MCF 10A (cell line): ENCODE data around the gene TARS1. TPM values are rescaled to one million over a fixed set of nuclear protein-coding genes. Genes with fewer than 3 reads are reported as not detected.

Experiments used
- BruUV-seq: library from RNA; stranded (reverse); fragments of 400-500 nt; replicated peaks from 2 replicates; lab custom pipeline; 2021; lab: Mats Ljungman, UMichigan
- CTCF ChIA-PET: fragments of 300-600 bp; sonication (Branson Sonifier 250); formaldehyde crosslinking; extraction: SDS; loops from one replicate; lab custom pipeline; 2021; ENCODE audit warnings: antibody characterized with exemption, inconsistent platforms; lab: Yijun Ruan, JAX
- POLR2A ChIA-PET: fragments of 300-600, 350-650 bp; sonication (Branson Sonifier 250); formaldehyde crosslinking; extraction: SDS; loops from one replicate; lab custom pipeline; 2020; ENCODE audit warnings: antibody characterized with exemption, inconsistent platforms; lab: Yijun Ruan, JAX
- DNase-seq: peaks from one replicate; pipeline ENCODE4 v3.0.0-alpha.2; 2018; ENCODE audit not compliant: unreplicated experiment
- H3K27ac Mint-ChIP-seq: one replicate; pipeline ENCODE4 v1.8.0; 2022; ENCODE audit warnings: mild to moderate bottlenecking, low read depth, mixed read lengths; ENCODE audit not compliant: unreplicated experiment
- H3K27me3 Mint-ChIP-seq: one replicate; pipeline ENCODE4 v1.8.0; 2022; ENCODE audit warnings: mixed read lengths; ENCODE audit not compliant: insufficient read depth, unreplicated experiment
- H3K36me3 Mint-ChIP-seq: one replicate; pipeline ENCODE4 v1.8.0; 2022; ENCODE audit warnings: mild to moderate bottlenecking, moderate library complexity, mixed read lengths; ENCODE audit not compliant: insufficient read depth, unreplicated experiment
- H3K4me1 Mint-ChIP-seq: one replicate; pipeline ENCODE4 v1.8.0; 2022; ENCODE audit warnings: mixed read lengths; ENCODE audit not compliant: insufficient read depth, unreplicated experiment
- H3K4me3 Mint-ChIP-seq: one replicate; pipeline ENCODE4 v1.8.0; 2022; ENCODE audit warnings: mild to moderate bottlenecking, moderate library complexity, mixed read lengths; ENCODE audit not compliant: unreplicated experiment
- H3K9me3 Mint-ChIP-seq: one replicate; pipeline ENCODE4 v1.8.0; 2022; ENCODE audit warnings: mixed read lengths; ENCODE audit not compliant: unreplicated experiment
- intact Hi-C: fragments of 100-400 bp; cut with micrococcal nuclease; formaldehyde crosslinking; loops from 2 replicates; pipeline ENCODE4 v1.14.1; 2022
- total RNA-seq: library from RNA; stranded (reverse); gene quantifications from 2 replicates; pipeline ENCODE4 v1.2.3, GENCODE V29; 2022
- TF ChIP-seq, protein P1 (sequence below): fragments of 200-600 bp; IDR thresholded peaks from one replicate; pipeline ENCODE4 v1.8.0; 2022; ENCODE audit warnings: antibody characterized with exemption, mild to moderate bottlenecking; ENCODE audit not compliant: unreplicated experiment

Gene TARS1
- total RNA-seq, 1 experiment from 2014 or later = 469 TPM

DNA sequence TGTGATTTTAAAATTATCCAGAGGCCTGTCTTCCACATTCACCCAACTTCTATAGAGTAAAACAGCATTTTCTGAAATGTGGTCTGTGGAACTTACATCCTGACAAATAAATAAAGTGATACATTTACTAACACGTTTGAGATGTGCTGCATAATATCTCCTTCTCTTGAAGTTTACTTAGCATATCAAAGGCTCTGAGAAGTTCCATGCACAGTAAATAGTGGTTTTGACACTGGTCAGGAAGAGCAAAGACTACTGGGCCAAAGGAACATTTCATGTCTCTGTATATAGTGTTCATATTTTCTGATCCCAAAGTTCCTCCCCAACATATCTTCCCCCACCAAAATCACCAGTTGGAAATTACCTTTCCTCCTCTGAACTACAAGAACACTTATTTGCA lies 30.5 kb upstream of the TARS1 start:
- H3K4me3 Mint-ChIP-seq = no peak overlapping the region
- no peak for DNase-seq
- H3K27ac Mint-ChIP-seq = no peak overlapping the region
- TF ChIP-seq, protein P1, sequence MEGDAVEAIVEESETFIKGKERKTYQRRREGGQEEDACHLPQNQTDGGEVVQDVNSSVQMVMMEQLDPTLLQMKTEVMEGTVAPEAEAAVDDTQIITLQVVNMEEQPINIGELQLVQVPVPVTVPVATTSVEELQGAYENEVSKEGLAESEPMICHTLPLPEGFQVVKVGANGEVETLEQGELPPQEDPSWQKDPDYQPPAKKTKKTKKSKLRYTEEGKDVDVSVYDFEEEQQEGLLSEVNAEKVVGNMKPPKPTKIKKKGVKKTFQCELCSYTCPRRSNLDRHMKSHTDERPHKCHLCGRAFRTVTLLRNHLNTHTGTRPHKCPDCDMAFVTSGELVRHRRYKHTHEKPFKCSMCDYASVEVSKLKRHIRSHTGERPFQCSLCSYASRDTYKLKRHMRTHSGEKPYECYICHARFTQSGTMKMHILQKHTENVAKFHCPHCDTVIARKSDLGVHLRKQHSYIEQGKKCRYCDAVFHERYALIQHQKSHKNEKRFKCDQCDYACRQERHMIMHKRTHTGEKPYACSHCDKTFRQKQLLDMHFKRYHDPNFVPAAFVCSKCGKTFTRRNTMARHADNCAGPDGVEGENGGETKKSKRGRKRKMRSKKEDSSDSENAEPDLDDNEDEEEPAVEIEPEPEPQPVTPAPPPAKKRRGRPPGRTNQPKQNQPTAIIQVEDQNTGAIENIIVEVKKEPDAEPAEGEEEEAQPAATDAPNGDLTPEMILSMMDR = no peak
- CTCF ChIA-PET = interaction anchor here (0.9 kb wide), 1 partner anchor 12 kb away, joined by 3 read pairs; no protein-coding TSS in a partner anchor
- H3K36me3 Mint-ChIP-seq = no peaks in the 10 kb centered on the region
- peaks cover 2% of the 10 kb centered on the region for H3K9me3 Mint-ChIP-seq
- POLR2A ChIA-PET = no interaction called here
- no TSS peak for BruUV-seq
- no peaks in the 10 kb centered on the region for H3K4me1 Mint-ChIP-seq
- H3K27me3 Mint-ChIP-seq = no peaks in the 10 kb centered on the region
- intact Hi-C loops = no loop called here

DNA sequence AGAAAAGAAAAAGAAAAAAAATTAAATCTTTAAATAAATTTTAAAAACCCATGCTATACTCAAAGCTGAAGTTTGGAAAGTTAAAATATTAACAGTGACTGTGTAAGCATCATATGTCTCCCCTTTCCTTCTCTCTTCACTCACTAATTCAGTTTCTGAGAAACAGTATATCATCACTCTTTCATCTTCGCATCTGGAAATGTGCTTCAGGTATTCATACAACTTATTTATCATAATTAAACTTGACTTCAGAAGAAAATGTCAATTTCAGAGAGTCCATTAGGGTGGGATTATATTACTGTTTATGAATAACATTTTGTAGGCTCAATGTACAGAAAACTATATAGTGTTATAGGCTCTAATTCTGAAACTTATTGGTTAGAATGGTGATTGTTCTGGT lies 29.3 kb upstream of the TARS1 start:
- intact Hi-C loops = no loop called here
- CTCF ChIA-PET = interaction anchor here (0.6 kb wide), 1 partner anchor 116 kb away, joined by 3 read pairs; no protein-coding TSS in a partner anchor
- no peaks in the 10 kb centered on the region for H3K4me1 Mint-ChIP-seq
- H3K9me3 Mint-ChIP-seq = no peaks in the 10 kb centered on the region
- DNase-seq = no peak
- H3K4me3 Mint-ChIP-seq = no peak overlapping the region
- BruUV-seq = no TSS peak
- no peaks in the 10 kb centered on the region for H3K27me3 Mint-ChIP-seq
- H3K27ac Mint-ChIP-seq = no peak overlapping the region
- no peaks in the 10 kb centered on the region for H3K36me3 Mint-ChIP-seq
- TF ChIP-seq, protein P1 = no peak
- POLR2A ChIA-PET = no interaction called here

DNA sequence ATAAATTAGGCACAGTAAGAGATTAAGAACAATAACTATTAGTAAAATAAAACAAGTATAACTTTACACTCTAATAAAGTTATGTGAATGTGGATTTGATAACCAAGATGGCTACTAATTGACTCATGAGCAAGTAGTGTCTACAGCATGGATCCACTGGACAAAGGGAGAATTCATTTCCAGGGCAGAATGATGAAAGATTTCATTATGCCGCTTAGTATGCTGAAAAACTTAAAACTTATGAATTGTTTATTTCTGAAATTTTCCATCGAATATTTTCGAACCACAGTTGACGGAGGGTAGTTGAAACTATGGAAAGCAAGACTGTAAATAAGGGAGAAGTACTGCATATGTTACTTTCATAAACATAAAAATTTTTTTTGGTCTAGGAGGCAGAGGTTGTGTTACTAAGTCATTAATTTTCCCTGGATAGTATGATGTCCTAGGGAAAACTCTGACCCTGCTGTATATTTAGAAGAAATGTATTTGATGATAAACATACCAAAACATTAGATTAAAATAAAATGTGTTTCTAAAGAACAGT lies 24.9 kb upstream of the TARS1 start:
- CTCF ChIA-PET = no interaction called here
- Mint-ChIP-seq H3K36me3 (no peaks in the 10 kb centered on the region), H3K27ac (no peak overlapping the region), H3K27me3 (no peaks in the 10 kb centered on the region), H3K4me1 (no peaks in the 10 kb centered on the region), H3K9me3 (no peaks in the 10 kb centered on the region), H3K4me3 (no peak overlapping the region)
- no peak for DNase-seq
- POLR2A ChIA-PET = no interaction called here
- intact Hi-C loops = no loop called here
- TF ChIP-seq, protein P1 = no peak
- no TSS peak for BruUV-seq

DNA sequence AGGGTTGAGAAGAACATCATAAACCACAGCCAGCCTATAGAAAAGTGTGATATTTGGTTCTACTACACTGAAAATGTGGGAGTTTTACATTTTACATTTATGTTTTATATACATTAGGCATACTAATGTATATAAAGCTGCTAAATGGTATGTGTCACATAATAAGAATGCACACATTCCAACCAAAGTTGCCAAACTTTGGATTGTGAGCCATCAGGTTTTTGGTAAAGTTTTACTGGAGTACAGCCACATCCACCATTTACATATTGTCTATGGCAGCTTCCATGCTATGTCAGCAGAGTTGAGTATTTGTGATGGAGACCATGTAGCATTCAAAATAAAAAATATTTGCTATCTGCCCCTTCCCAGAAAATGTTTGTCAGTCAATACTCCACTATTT lies 23.1 kb upstream of the TARS1 start:
- POLR2A ChIA-PET = interaction anchor here (0.6 kb wide), 1 partner anchor 28 kb away, joined by 3 read pairs; no protein-coding TSS in a partner anchor
- H3K4me3 Mint-ChIP-seq = no peak overlapping the region
- no peaks in the 10 kb centered on the region for H3K27me3 Mint-ChIP-seq
- CTCF ChIA-PET = interaction anchor here (1.4 kb wide), 1 partner anchor 553 kb away, joined by 4 read pairs; no protein-coding TSS in a partner anchor
- DNase-seq = no peak
- H3K36me3 Mint-ChIP-seq = no peaks in the 10 kb centered on the region
- no peak overlapping the region for H3K27ac Mint-ChIP-seq
- intact Hi-C loops = no loop called here
- no peaks in the 10 kb centered on the region for H3K4me1 Mint-ChIP-seq
- no peaks in the 10 kb centered on the region for H3K9me3 Mint-ChIP-seq
- no TSS peak for BruUV-seq
- TF ChIP-seq, protein P1 = no peak
